ENCODE measurements around the gene CNIH1. TPM values are rescaled to one million over a fixed set of nuclear protein-coding genes. Genes with fewer than 3 reads are reported as not detected.

The CNIH1 gene
- total RNA-seq, 1 donor from 2014 or later, result 205 TPM

DNA sequence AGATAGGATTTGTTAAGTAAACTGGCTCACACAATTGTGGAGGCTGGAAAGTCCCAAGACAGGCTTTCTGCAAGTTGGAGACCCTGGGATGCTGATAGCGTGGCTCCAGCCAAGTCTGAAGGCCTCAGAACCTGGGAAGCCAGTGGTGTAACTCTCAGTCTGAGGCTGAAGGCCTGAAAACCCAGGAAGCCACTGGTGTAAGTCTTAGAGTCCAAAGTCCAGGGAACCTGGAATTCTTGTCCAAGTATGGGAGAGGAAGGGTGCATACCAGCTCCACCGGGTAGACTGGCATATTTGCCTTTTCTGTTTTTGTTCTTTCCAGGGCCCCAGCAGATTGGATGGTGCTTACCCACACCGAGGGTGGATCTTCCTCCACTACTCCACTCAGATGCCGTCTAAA, 29.5 kb upstream of the CNIH1 start:
- H3K27me3 ChIP-seq, result no peaks in the 10 kb centered on the region
- no peak overlapping the region for H3K27ac Mint-ChIP-seq
- TF ChIP-seq, protein P1, sequence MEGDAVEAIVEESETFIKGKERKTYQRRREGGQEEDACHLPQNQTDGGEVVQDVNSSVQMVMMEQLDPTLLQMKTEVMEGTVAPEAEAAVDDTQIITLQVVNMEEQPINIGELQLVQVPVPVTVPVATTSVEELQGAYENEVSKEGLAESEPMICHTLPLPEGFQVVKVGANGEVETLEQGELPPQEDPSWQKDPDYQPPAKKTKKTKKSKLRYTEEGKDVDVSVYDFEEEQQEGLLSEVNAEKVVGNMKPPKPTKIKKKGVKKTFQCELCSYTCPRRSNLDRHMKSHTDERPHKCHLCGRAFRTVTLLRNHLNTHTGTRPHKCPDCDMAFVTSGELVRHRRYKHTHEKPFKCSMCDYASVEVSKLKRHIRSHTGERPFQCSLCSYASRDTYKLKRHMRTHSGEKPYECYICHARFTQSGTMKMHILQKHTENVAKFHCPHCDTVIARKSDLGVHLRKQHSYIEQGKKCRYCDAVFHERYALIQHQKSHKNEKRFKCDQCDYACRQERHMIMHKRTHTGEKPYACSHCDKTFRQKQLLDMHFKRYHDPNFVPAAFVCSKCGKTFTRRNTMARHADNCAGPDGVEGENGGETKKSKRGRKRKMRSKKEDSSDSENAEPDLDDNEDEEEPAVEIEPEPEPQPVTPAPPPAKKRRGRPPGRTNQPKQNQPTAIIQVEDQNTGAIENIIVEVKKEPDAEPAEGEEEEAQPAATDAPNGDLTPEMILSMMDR (IDR thresholded peaks at IDR 0.05), result no peak
- TF ChIP-seq EZH2phosphoT487 (IDR thresholded peaks at IDR 0.05) (no peak), EZH2 (IDR thresholded peaks at IDR 0.05) (no peak)
- H3K4me1 ChIP-seq, result peaks cover 26% of the 10 kb centered on the region
- peaks cover 4% of the 10 kb centered on the region for H3K27me3 Mint-ChIP-seq (ENCODE audit: insufficient read depth, low read depth)
- no peak overlapping the region for H3K9ac ChIP-seq
- no peaks in the 10 kb centered on the region for H3K9me3 ChIP-seq (ENCODE audit: low read depth)
- no peak overlapping the region for H3K4me3 ChIP-seq
- no peak overlapping the region for H3K27ac ChIP-seq
- H3F3A ChIP-seq (ENCODE audit: low read depth), result peaks cover 33% of the 10 kb centered on the region
- peaks cover 4% of the 10 kb centered on the region for H4K20me1 ChIP-seq (ENCODE audit: low read depth)
- H3K36me3 ChIP-seq, result no peaks in the 10 kb centered on the region
- no peak overlapping the region for H3K4me3 Mint-ChIP-seq
- no peak overlapping the region for H2AFZ ChIP-seq (replicated peaks)
- H3K4me2 ChIP-seq, result no peak overlapping the region
- no peaks in the 10 kb centered on the region for H3K79me2 ChIP-seq (ENCODE audit: low read depth)
- DNase-seq (ENCODE audit: low spot score), result no peak
- peaks cover 9% of the 10 kb centered on the region for H3K9me3 Mint-ChIP-seq
- H3K4me1 Mint-ChIP-seq, result peaks cover 12% of the 10 kb centered on the region
- peaks cover 13% of the 10 kb centered on the region for H3K36me3 Mint-ChIP-seq

- Mint-ChIP-seq H3K4me1 (peaks cover 3% of the 10 kb centered on the region), H3K4me3 (no peak overlapping the region), H3K36me3 (peaks cover 10% of the 10 kb centered on the region), H3K27ac (no peak overlapping the region), H3K9me3 (peaks cover 9% of the 10 kb centered on the region), H3K27me3 (ENCODE audit: insufficient read depth, low read depth) (peaks cover 4% of the 10 kb centered on the region)
- DNase-seq (ENCODE audit: low spot score), result no peak
- Histone ChIP-seq H3K9ac (no peak overlapping the region), H3K36me3 (no peaks in the 10 kb centered on the region), H3F3A (ENCODE audit: low read depth) (peaks cover 8% of the 10 kb centered on the region), H2AFZ (replicated peaks) (no peak overlapping the region), H4K20me1 (ENCODE audit: low read depth) (peaks cover 4% of the 10 kb centered on the region), H3K27ac (no peak overlapping the region), H3K79me2 (ENCODE audit: low read depth) (no peaks in the 10 kb centered on the region), H3K4me2 (no peak overlapping the region), H3K4me3 (no peak overlapping the region), H3K27me3 (no peaks in the 10 kb centered on the region), H3K4me1 (peaks cover 5% of the 10 kb centered on the region), H3K9me3 (ENCODE audit: low read depth) (no peaks in the 10 kb centered on the region)
- TF ChIP-seq, protein P1 (IDR thresholded peaks at IDR 0.05), result no peak
- TF ChIP-seq EZH2phosphoT487 (IDR thresholded peaks at IDR 0.05), result no peak
- TF ChIP-seq EZH2 (IDR thresholded peaks at IDR 0.05), result no peak
Observed at GRCh38 chr14:54467280-54467679, 26.1 kb upstream of the CNIH1 start.

GRCh38 chr14:54465654-54466053, 24.5 kb upstream of the CNIH1 start:
- TF ChIP-seq EZH2phosphoT487 (IDR thresholded peaks at IDR 0.05) (no peak), EZH2 (IDR thresholded peaks at IDR 0.05) (no peak)
- TF ChIP-seq, protein P1 (IDR thresholded peaks at IDR 0.05), result no peak
- Histone ChIP-seq H3K36me3 (no peaks in the 10 kb centered on the region), H3K79me2 (ENCODE audit: low read depth) (no peaks in the 10 kb centered on the region), H3K4me3 (no peak overlapping the region), H3K27ac (no peak overlapping the region), H3K9me3 (ENCODE audit: low read depth) (no peaks in the 10 kb centered on the region), H3K4me1 (no peaks in the 10 kb centered on the region), H3K9ac (no peak overlapping the region), H3K27me3 (no peaks in the 10 kb centered on the region), H3F3A (ENCODE audit: low read depth) (no peaks in the 10 kb centered on the region), H3K4me2 (no peak overlapping the region), H2AFZ (replicated peaks) (no peak overlapping the region), H4K20me1 (ENCODE audit: low read depth) (no peaks in the 10 kb centered on the region)
- H3K36me3 Mint-ChIP-seq, result peaks cover 8% of the 10 kb centered on the region
- H3K4me3 Mint-ChIP-seq, result no peak overlapping the region
- no peak for DNase-seq (ENCODE audit: low spot score)
- H3K27me3 Mint-ChIP-seq (ENCODE audit: insufficient read depth, low read depth), result peaks cover 4% of the 10 kb centered on the region
- peaks cover 9% of the 10 kb centered on the region for H3K9me3 Mint-ChIP-seq
- H3K27ac Mint-ChIP-seq, result no peak overlapping the region
- no peaks in the 10 kb centered on the region for H3K4me1 Mint-ChIP-seq
